HG03045 (cell line): ENCODE data around the gene GAA.

Source experiments
- ATAC-seq: cut with Tn5 transposase; IDR thresholded peaks from one replicate; pipeline ENCODE4 v1.9.1; 2021; ENCODE audit warnings: mild to moderate bottlenecking, moderate library complexity; ENCODE audit not compliant: unreplicated experiment

Gene GAA

DNA sequence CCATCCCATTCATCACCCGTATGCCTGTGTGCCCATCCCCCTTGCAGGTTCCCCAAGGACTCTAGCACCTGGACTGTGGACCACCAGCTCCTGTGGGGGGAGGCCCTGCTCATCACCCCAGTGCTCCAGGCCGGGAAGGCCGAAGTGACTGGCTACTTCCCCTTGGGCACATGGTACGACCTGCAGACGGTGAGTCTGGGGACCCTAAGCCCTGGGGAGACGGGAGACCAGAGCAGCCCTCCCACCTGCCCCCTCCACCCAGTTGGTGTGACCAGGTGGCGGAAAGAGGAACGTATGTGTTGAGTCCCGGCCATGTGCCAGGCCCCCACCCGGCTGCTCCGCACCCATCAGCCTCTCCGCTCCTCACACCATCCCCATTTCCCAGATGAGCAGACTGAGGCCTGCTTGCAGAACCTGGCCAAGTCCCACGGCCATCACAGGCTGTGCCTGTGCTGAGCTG is 15.6 kb downstream of the GAA start:
- no peak for ATAC-seq

DNA sequence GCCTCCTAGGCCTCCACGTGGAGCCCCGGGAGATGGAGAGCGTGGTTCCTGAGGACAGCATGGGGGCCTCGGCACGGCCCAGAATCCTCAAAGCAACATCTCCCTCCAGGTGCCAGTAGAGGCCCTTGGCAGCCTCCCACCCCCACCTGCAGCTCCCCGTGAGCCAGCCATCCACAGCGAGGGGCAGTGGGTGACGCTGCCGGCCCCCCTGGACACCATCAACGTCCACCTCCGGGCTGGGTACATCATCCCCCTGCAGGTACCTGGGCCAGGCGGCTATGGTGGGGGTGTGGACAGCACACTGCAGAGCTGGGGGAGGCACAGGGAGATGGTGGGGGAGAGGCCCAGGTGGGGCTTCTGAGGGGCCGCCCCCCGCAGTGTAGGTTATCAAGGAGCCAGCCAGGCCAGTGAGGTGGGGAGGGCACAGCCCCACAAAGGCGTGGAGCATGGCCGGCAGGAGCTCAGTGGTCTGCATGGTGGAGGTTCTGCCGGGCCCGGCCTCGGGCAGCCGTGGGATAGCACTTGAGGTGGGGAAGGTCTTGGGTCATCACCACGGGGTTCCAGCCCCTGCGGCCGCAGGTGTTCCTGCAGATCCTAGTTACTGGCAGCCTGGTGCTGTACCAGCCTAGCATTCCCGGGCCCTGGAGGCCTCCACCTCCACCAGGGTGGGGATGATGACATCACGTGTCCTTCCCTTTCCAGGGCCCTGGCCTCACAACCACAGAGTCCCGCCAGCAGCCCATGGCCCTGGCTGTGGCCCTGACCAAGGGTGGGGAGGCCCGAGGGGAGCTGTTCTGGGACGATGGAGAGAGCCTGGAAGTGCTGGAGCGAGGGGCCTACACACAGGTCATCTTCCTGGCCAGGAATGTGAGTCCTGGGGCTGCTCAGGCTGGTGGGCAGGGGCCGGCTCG is 16.4 kb downstream of the GAA start:
- ATAC-seq = no peak

- ATAC-seq = no peak
Observed at GRCh38 chr17:80118601-80119270, 17.4 kb downstream of the GAA start.

DNA sequence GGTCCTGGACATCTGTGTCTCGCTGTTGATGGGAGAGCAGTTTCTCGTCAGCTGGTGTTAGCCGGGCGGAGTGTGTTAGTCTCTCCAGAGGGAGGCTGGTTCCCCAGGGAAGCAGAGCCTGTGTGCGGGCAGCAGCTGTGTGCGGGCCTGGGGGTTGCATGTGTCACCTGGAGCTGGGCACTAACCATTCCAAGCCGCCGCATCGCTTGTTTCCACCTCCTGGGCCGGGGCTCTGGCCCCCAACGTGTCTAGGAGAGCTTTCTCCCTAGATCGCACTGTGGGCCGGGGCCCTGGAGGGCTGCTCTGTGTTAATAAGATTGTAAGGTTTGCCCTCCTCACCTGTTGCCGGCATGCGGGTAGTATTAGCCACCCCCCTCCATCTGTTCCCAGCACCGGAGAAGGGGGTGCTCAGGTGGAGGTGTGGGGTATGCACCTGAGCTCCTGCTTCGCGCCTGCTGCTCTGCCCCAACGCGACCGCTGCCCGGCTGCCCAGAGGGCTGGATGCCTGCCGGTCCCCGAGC is 17.9 kb downstream of the GAA start:
- ATAC-seq = no peak

- ATAC-seq = no peak
Observed at GRCh38 chr17:80119839-80120238, 18.5 kb downstream of the GAA start.

- ATAC-seq = no peak
Observed at GRCh38 chr17:80122026-80122575, 20.7 kb downstream of the GAA start.

DNA sequence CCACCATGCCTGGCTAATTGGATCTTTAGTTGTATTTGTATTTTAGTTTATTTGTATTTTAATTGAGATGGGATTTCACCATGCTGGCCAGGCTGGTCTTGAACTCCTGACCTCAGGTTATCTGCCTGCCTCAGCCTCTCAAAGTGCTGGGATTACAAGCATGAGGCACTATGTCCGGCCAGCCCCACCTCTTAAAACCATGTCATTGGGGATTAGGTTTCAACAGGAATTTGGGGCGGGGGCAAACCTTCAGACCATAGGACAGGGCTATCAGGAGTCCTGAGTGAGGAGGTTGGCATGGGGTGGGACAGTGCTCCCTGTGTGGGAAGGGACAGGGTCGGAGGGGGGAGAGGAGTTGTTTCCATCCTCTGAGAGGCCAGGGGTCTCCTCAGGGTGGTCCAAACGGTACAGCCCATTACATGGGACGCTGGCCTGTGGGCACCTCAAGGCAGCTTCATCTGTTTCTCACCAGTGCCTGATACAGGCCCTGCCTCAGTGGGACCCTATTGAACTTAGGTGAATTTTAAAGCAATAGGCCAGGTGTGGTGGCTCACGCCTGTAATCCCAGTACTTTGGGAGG is 21.6 kb downstream of the GAA start:
- ATAC-seq = no peak

- no peak for ATAC-seq
Observed at GRCh38 chr17:80123791-80124190, 22.4 kb downstream of the GAA start.

DNA sequence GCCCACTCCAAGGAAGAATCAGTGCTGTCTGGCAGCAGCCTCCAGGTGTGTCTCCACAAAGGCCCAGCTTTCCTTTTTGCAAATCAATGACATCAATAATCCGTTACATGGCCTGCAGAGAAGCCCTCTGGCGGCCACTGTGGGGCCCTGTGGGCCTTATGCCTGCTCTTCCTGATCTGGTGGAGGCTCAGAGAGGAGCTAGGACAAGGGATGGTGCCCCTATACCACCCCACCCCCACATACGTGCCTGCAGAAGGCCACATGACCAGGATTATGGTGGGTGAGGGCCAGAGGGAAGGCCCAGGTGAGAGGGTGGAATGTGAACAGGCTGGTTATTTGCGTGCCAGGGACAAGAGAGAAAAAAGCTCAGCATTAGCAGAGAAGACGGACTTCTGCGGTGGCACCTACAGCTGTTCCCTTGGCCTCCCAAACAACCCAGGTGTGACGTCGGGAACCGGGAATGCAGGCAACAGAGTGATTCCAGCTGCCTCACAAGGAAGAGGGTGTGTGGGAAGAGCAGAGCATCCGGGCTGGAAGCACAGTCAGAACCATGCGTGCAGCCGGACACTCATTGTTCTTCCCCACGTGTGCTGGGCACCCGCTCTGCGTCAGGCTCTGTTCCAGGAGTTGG is 23.1 kb downstream of the GAA start:
- ATAC-seq = no peak

DNA sequence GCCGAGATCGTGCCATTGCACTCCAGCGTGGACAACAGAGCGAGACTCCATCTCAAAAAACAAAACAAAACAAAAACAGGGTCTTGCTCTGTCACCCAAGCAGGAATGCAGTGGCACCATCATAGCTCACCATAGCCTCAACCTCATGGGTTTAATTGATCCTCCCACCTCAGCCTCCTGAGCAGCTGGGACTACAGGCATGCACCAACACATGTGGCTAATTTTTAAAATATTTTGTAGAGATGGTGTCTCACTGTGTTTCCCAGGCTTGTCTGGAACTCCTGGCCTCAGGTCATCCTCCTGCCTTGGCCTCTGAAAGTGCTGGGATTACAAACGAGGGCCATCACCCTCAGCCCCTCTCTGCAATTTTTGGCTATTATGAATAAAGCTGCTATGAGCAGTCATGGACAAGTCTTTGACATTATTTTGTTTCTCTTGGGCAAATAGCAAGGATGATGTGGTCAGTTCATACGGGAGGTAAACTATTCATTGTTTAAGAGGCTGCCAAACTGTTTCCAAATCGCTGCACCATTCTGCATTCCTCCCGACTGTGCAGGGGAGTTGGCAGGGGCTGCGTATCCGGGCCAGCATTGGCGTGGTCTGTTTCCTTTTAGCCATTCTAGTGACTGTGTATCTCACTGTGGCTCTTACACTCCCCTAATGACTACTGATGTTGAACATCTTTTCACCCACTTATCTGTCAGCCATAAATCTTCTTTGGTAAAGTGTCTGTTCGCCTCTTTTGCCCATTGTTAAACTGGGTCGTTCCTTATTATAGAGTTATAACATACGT is 24.5 kb downstream of the GAA start:
- no peak for ATAC-seq

DNA sequence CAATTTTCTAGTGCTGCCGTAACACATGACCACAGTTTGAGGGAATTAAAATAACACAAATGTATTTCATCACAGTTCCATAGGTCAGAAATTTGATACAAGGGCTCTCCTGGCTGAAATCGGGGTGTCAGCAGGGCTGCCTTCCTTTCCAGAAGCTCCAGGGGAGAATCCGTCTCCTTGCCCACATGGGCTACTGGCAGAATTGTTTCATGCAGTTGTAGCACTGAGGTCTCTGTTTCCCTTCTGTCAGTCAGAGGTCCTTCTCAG is 25.0 kb downstream of the GAA start:
- ATAC-seq = no peak

DNA sequence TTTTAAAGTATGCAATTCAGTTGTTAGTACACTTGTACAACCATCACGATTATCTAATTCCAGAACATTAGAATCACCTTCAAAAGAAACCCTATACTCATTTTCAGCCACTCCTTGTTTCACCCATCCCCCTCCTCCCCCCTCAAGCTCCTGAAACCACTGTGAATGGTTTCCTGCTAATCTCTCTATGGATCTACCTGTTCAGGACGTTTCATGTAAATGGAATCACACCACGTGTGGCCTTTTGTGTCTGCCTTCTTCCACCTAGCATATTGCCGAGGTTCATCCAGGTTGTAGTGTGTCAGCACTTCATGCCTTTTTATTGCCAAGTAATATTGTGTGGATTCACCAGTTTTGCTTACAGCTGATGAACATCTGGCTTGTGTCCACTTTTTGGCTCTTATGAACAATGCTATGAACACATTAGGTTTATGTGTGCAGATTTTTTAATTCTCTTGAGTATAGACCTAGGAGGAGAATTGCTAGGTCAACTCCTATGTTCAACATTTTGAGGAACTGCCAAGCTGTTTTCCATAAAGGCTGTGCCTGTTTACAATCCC is 27.7 kb downstream of the GAA start:
- ATAC-seq = no peak

- ATAC-seq = no peak
Observed at GRCh38 chr17:80130992-80131391, 29.6 kb downstream of the GAA start.

GRCh38 chr17:80132906-80133625 is 31.7 kb downstream of the GAA start:
- ATAC-seq = no peak

- ATAC-seq = no peak
Observed at GRCh38 chr17:80133626-80133970, 32.2 kb downstream of the GAA start.

DNA sequence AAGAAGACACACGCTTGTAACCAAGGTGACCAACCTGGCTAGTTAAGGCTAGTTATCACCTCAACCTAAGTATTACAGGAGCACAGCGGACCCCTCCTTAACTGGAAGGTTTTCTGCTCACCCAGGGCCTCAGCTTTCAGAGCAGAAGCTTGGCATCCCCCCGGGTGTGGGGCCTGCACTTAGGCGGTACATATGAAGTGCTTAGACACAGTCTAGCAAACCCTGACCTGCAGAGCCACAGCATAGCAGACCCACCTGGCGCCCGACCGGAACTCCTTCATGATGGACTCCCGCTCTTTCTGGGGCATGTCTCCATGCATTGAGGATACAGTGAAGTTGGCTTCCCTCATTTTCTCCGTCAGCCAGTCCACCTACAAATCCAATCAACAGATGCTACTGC is 35.8 kb downstream of the GAA start:
- ATAC-seq = no peak

- no peak for ATAC-seq
Observed at GRCh38 chr17:80138856-80139426, 37.6 kb downstream of the GAA start.

DNA sequence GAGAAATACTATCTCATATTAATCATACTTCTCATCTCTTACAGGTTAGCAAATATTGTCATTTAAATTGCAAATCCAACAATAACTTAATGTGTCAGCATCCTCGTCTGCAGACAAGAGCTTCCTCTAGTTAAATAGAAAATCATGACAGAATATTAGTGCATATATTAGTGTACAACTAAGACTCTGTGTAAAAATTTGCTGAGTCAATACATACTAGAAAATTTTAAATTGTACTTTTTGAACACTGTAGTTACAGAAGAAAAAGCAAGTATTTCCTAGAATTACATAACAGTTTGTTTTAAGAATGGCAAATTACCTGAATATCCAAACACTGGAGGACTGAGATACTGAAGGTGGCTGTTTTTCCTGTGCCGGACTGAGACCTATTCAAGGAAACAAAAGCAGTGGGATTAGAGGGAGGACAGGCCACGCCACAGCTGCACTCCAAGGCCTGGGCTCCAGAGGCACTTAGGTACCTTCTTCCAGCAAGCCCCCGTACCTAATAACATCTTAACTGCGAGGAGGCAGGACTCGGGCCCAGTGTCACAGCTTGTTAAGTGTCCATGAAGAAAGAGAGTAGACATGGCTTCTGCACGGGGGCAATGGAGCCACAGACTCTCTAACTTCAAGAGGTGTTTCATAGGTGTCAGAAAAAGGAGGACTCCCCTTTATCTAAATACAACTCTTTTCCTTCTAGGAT is 40.2 kb downstream of the GAA start:
- ATAC-seq = no peak

- ATAC-seq = no peak
Observed at GRCh38 chr17:80142929-80143328, 41.5 kb downstream of the GAA start.
